Activated T-cell treated with anti-CD3 and anti-CD28 coated beads, Interleukin-2, amount 50 U/mL, for 72 hours (primary cell): ENCODE measurements around the gene KCTD2. TPM values are rescaled to one million over a fixed set of nuclear protein-coding genes. Genes with fewer than 3 reads are reported as not detected.

Experiments
- ATAC-seq, 2 donors: fragments of 150-1000 bp; cut with Tn5 transposase; replicated peaks in 1 of 2; 2 replicates each; pipeline ENCODE4 v1.10.0; 2021; ENCODE audit warnings: moderate library complexity in 2 of 2, mild to moderate bottlenecking in 1 of 2
- DNase-seq, 2 donors: peaks; one replicate each; pipeline ENCODE4 v3.0.0; 2021 to 2022; ENCODE audit warnings: mixed read lengths in 1 of 2
- H3K27ac Mint-ChIP-seq: one replicate; pipeline ENCODE4 v1.8.0; 2022; ENCODE audit warnings: mild to moderate bottlenecking, moderate library complexity, mixed read lengths
- H3K27me3 Mint-ChIP-seq: one replicate; pipeline ENCODE4 v1.8.0; 2022; ENCODE audit warnings: low read depth, mixed read lengths
- H3K36me3 Mint-ChIP-seq, 2 donors: one replicate each; pipeline ENCODE4 v1.8.0; 2022; ENCODE audit warnings: mixed read lengths in 2 of 2, mild to moderate bottlenecking in 1 of 2; ENCODE audit not compliant: insufficient read depth in 2 of 2
- H3K4me1 Mint-ChIP-seq: one replicate; pipeline ENCODE4 v1.8.0; 2022; ENCODE audit warnings: low read depth, mixed read lengths
- H3K4me3 Mint-ChIP-seq, 2 donors: one replicate each; pipeline ENCODE4 v1.8.0; 2022; ENCODE audit warnings: mild to moderate bottlenecking in 2 of 2, mixed read lengths in 2 of 2, moderate library complexity in 2 of 2
- H3K9me3 Mint-ChIP-seq, 2 donors: one replicate each; pipeline ENCODE4 v1.8.0; 2022; ENCODE audit warnings: mixed read lengths in 2 of 2
- total RNA-seq, 2 donors: library from RNA; stranded (reverse); gene quantifications; one replicate each; pipeline ENCODE4 v1.2.3, GENCODE V29; 2022

The KCTD2 gene
- total RNA-seq, 2 donors from 2014 or later: 21.4 to 24.1 TPM

- H3K4me1 Mint-ChIP-seq: peaks cover 39% of the 10 kb centered on the region
- H3K27me3 Mint-ChIP-seq: no peaks in the 10 kb centered on the region
- H3K27ac Mint-ChIP-seq: peak within 1 kb of the TSS; percentile 87
- peak within 1 kb of the TSS; percentile 92 for H3K4me3 Mint-ChIP-seq
- DNase-seq (peak; percentile 94 to 97), ATAC-seq (peak; percentile 85 to 87)
- H3K36me3 Mint-ChIP-seq: peaks cover 5% of the 10 kb centered on the region in 2 donors
- H3K9me3 Mint-ChIP-seq: no peaks in the 10 kb centered on the region
Observed at GRCh38 chr17:75109407-75110233, 62.6 kb downstream of the KCTD2 start, which contains the start of gene ARMC7. TSS of gene ARMC7 (plus strand) at chr17:75109969. CDS start at chr17:75110289, 320 bp downstream.

- Mint-ChIP-seq H3K4me3 (peak overlapping the region; percentile 92), H3K9me3 (no peaks in the 10 kb centered on the region), H3K36me3 (peaks cover 5% of the 10 kb centered on the region in 2 donors), H3K27me3 (no peaks in the 10 kb centered on the region), H3K4me1 (peaks cover 46% of the 10 kb centered on the region), H3K27ac (peak overlapping the region; percentile 87)
- no peak for ATAC-seq
- DNase-seq: peak; percentile 33
Observed at GRCh38 chr17:75110234-75110937, 63.4 kb downstream of the KCTD2 start.

- ATAC-seq: no peak
- H3K9me3 Mint-ChIP-seq: no peaks in the 10 kb centered on the region
- H3K4me1 Mint-ChIP-seq: peaks cover 46% of the 10 kb centered on the region
- DNase-seq: no peak
- H3K27me3 Mint-ChIP-seq: no peaks in the 10 kb centered on the region
- peak overlapping the region; percentile 55 to 92 for H3K4me3 Mint-ChIP-seq
- H3K27ac Mint-ChIP-seq: peak overlapping the region; percentile 77
- H3K36me3 Mint-ChIP-seq: peaks cover 5% of the 10 kb centered on the region in 2 donors
Observed at GRCh38 chr17:75111777-75112335, 64.8 kb downstream of the KCTD2 start.

- H3K27me3 Mint-ChIP-seq: no peaks in the 10 kb centered on the region
- peaks cover 5 to 6% of the 10 kb centered on the region in 2 donors for H3K36me3 Mint-ChIP-seq
- H3K27ac Mint-ChIP-seq: peak overlapping the region; percentile 87
- peak; percentile 69 to 72 for ATAC-seq
- peaks cover 38% of the 10 kb centered on the region for H3K4me1 Mint-ChIP-seq
- peak; percentile 89 to 91 for DNase-seq
- no peaks in the 10 kb centered on the region for H3K9me3 Mint-ChIP-seq
- H3K4me3 Mint-ChIP-seq: peak overlapping the region; percentile 92 to 95
Observed at GRCh38 chr17:75113798-75114551, 67.0 kb downstream of the KCTD2 start.

GRCh38 chr17:75114552-75115314 lies 67.7 kb downstream of the KCTD2 start:
- DNase-seq (peak; percentile 30 to 31), ATAC-seq (peak in 1 of 2 donors; percentile 26)
- peaks cover 35% of the 10 kb centered on the region for H3K4me1 Mint-ChIP-seq
- peaks cover 5 to 8% of the 10 kb centered on the region in 2 donors for H3K36me3 Mint-ChIP-seq
- no peaks in the 10 kb centered on the region for H3K27me3 Mint-ChIP-seq
- no peaks in the 10 kb centered on the region for H3K9me3 Mint-ChIP-seq
- H3K4me3 Mint-ChIP-seq: peak overlapping the region; percentile 92 to 95
- peak overlapping the region; percentile 87 for H3K27ac Mint-ChIP-seq

Other genes with a start within 250 kb of the KCTD2 start
- gene GRIN2C, start 187.3 kb upstream of the KCTD2 start, total RNA-seq: under 1 TPM; 0.14 to 0.37 TPM
- 10 to 100 TPM; 44.3 to 79.7 TPM for gene FDXR, start 174.2 kb upstream of the KCTD2 start, total RNA-seq
- gene FADS6, start 153.6 kb upstream of the KCTD2 start, total RNA-seq: not detected
- gene USH1G, start 124.0 kb upstream of the KCTD2 start, total RNA-seq: not detected
- not detected for gene OTOP2, start 123.0 kb upstream of the KCTD2 start, total RNA-seq
- gene OTOP3, start 111.3 kb upstream of the KCTD2 start, total RNA-seq: not detected
- gene HID1, start 74.5 kb upstream of the KCTD2 start, total RNA-seq: 1 to 10 TPM; 7.3 to 7.4 TPM
- under 1 TPM; 0.56 to 0.72 TPM for gene CDR2L, start 59.6 kb upstream of the KCTD2 start, total RNA-seq
- gene MRPL58, start 34.6 kb upstream of the KCTD2 start, total RNA-seq: 10 to 100 TPM; 39.1 to 50.6 TPM
- gene ATP5PD, start 256 bp upstream of the KCTD2 start, total RNA-seq: 100 to 1,000 TPM; 125 to 147 TPM
- 1 to 10 TPM; 7.5 to 9.8 TPM for gene SLC16A5, start 40.7 kb downstream of the KCTD2 start, total RNA-seq
- gene ARMC7, start 62.7 kb downstream of the KCTD2 start, total RNA-seq: 10 to 100 TPM; 10.6 to 12.9 TPM
- gene NT5C, start 84.5 kb downstream of the KCTD2 start, total RNA-seq: 10 to 100 TPM; 56.5 to 65.9 TPM
- gene JPT1, start 107.3 kb downstream of the KCTD2 start, total RNA-seq: 100 to 1,000 TPM; 162 to 188 TPM
- gene SUMO2, start 135.7 kb downstream of the KCTD2 start, total RNA-seq: 100 to 1,000 TPM; 361 to 368 TPM
- 100 to 1,000 TPM in 1 of 2 donors, 10 to 100 TPM in 1; 88.3 to 114 TPM for gene NUP85, start 158.5 kb downstream of the KCTD2 start, total RNA-seq
- 10 to 100 TPM; 77.1 to 80.9 TPM for gene GGA3, start 214.4 kb downstream of the KCTD2 start, total RNA-seq
- gene MRPS7, start 214.7 kb downstream of the KCTD2 start, total RNA-seq: 10 to 100 TPM; 42.8 to 43.0 TPM
- gene MIF4GD, start 224.0 kb downstream of the KCTD2 start, total RNA-seq: 10 to 100 TPM; 63.1 to 67.9 TPM
- gene SLC25A19, start 242.2 kb downstream of the KCTD2 start, total RNA-seq: 10 to 100 TPM; 39.9 to 59.3 TPM